ENCODE data around the gene ZNF688.
"Not testable (repeated sequence)": the region's sequence is repeated elsewhere in the genome, so short reads cannot be mapped to it uniquely, and the experiment has no call there.

ZNF688 gene

DNA sequence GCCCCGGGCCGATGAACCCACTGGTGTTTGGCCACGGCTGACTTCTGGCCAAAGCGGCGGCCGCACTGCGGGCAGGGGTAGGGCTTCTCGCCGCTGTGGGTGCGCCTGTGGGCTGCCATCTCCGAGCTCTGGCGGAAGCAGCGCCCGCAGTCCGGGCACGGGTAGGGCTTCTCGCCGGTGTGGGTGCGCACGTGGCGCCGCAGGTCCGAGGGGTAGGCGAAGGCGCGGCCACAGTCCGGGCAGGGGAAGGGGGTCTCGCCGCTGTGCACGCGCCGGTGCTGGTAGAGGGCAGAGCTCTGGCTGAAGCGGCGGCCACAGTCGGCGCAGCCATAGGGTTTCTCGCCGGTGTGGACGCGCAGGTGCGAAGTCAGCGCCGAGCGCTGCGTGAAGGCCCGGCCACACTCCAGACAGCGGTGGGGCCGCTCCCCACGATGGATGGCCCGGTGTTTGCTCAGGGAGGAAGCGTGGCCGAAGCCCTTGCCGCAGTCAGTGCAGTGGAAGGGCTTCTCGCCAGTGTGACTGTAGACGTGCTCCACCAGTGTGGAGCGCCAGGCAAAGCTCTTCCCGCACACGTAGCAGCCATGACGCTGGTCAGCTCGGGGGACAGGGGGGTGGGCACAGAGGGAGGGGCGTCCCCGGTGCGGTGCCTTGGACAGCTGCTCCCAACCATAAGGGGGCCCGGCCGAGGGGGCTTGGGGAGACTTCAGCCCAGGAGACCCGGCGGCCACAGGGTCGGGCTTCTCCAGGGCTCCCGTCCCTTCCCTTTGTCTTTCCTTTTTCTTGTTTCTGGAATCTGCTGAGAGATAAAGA lies 16.0 kb downstream of the ZNF688 start:
- no peak for DNase-seq

DNA sequence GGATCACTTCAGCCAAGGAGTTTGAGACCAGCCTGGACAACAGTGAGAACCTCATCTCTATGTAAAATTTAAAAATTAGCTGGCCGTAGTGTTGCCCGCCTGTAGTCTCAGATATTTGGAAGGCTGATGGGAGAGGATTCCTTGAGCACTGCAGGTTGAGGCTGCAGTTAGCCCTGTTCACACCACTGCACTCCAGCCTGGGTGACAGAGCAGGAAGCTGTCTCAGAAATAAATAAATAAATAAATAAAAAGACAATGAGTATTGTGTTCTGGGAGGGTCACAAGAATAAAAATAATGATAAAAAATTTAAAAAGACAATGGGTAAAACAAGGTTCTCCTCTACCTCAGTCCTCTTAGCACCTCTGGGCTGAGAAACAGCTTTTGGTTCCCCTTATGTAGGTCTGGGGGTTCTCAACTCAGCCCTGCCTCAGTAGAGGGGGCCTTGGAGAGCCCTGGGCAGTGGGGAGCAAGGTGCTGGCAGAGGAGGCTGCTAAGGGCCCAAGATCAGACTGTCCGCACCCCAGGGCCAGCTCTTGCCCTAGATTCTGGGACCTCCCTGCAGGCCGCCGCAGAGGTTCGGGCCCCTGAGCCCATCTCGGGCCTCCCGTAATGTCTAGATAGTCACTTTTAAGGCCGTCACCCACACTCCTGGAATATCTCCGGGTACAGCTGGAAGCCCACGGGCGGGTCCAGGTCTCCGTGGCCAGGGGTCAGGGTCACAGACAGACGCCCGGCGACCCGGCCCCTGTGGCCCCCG lies 16.8 kb downstream of the ZNF688 start:
- no peak for DNase-seq

DNA sequence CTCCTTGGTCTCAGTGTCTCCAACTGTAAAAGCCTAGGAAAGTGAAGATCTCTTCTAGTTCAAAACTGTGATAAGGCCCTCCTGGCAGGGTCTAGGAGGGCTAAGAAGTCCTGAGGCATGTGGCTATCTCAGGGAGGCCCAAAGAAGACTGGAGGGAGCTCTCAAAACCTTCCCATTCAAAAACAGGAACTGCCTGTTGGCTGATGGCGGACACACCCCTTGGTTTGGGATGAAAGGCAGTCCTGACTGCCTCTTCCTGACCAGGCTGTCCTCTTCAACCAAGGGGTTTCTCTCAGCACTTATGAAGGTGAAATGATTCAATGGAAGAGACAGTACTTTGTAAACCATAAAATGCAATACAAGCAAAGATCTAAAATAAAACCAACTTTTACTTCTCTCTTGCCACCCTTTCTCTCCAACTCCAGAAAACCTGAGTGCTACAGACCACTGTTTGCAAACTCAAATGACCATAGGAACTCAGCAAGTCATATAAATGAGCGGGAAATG lies 18.1 kb downstream of the ZNF688 start:
- no peak for DNase-seq

DNA sequence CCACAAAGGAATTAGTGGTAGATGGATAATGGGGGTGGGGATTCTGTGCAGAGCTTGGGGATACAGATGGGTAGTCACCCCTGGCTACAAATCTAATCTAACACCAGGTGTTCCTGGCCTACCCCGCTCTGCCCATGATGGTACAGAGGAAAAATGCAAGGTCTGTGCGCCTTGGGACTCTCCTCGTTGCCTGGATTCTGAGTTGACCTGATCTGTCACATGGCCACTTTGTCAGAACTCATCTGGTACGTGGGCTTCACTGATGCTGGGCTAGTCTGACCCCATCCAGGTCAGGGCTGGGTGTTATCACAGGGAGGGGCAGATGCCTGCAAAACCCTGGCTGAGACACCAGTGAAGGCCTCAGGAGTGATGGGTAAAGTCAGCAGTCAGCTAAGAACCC lies 18.6 kb downstream of the ZNF688 start:
- DNase-seq = no peak

DNA sequence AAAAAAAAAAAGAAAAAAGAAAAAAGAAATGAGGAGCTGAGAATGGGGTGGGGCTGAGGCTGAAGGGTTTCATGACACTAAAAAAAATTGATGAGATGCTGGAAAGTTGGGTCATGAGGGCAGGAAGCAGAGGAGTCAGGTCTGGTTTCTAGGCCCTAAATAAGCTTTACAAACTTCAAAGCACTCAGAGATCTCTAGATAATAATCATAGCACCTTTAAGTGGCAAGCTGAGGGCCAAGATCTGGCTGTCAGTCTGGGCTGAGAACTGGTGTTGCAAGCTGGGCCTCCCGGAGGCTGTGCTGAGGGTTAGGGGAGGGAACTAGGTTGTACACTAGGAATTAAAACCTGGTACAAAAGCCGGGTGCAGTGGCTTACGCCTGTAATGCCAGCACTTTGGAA lies 19.7 kb downstream of the ZNF688 start:
- DNase-seq = no peak

DNA sequence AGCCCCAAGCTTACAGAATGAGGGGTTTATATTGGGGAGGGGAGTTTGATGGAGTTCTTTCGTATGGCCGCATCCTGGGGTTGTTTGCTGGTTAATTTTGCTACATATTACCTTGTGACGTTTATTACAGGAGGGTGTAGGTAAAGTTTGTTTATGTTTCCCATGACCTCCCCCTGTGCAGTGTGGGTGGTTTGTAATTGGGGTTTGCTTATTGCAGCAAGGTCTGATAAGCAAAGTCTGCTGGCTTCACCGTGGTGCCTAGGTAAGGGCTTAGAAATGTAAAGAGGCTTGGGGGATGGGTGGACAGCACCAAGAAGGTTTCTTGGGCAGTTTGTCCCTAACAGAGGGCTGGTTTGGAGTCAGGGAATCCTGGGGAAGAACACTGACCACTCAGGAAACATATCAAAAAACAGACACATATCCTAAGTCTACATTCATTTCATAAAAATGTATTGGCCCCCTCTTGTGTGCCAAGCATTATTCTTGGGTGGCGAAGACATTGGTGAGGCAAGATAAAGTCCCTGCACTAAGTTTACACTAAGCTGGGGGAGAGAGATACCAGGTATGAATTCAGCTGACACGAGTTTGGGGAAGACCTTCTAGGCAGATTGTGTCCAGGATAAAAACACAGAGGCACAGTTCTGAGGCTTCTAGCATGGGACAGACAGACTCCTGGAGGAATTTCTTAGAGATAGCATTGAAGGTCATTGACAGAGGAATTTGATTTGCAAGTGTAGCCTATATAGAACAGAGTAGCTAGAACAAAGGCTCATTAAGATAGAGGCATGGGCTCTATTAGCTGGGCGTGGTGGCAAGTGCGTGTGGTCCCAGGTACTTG lies 22.9 kb downstream of the ZNF688 start:
- DNase-seq = no peak

DNA sequence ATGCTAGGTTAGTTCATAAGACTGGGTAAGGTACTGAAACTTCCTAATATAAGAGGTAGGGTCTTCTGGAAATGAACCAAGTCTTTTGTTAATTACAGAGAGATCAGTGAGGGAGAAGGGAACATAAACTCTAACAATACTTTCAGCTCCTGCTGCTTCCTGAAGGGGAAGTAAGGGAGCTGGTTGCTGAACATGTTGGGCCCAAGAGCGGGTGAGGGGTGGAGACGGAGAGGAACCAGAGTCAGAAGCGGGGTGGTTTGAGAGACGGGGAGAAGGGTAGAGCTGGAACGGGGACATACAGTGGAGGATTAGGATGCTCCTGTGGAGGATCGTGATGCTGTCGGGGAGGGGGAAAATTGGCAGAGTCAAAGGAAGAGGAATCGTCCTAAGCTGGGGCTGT lies 25.4 kb downstream of the ZNF688 start:
- no peak for DNase-seq

DNA sequence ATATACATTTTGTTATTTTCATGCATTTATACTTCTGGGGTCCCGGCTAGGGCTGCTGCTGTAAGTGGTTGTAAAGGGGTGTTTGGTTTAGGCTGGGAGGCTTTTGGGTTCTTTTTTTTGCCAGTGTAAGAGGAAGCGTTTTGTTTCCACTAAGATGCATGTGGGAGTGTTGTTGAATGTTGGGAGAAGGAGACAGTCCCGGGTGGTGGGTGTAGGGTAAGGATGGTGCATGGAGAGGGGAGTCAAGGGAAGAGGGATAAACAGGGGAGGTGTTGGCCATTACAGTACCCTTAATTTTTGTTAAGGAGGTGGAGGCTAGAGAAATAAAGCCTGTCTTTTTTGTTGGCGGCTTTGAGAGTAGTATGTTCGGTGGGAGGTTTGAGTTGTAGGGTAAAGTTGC lies 28.4 kb downstream of the ZNF688 start:
- no peak for DNase-seq

DNA sequence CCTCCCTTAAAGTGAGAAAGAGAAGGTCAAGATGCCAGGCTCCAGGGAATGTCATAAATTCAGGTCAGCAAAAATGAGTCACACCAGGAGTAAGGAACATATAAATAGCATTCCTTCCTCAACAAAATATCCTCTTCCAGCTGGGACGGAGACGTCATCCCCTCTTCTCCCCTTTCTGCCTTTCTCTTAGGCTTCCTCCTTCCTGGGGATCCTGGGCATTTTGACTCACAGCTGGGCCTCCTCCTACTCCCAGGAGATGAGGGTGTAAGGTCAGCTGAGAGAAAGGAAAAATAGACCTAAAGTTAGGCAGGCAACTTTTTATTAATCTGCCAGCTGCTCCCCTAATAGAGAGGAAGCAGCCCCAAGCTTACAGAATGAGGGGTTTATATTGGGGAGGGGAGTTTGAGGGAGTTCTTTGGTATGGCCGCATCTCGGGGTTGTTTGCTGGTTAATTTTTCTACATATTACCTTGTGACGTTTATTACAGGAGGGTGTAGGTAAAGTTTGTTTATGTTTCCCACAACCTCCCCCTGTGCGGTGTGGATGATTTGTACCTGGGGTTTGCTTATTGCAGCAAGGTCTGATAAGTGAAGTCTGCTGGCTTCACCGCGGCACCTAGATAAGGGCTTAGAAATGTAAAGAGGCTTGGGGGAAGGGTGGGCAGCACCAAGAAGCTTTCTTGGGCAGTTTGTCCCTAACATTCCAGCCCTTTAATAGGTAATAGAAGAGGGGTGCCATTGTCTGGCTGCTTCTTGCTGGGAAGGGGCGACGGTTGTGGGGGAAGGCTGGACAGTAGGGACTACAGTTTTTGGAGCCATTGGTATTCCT lies 29.8 kb downstream of the ZNF688 start:
- no peak for DNase-seq

DNA sequence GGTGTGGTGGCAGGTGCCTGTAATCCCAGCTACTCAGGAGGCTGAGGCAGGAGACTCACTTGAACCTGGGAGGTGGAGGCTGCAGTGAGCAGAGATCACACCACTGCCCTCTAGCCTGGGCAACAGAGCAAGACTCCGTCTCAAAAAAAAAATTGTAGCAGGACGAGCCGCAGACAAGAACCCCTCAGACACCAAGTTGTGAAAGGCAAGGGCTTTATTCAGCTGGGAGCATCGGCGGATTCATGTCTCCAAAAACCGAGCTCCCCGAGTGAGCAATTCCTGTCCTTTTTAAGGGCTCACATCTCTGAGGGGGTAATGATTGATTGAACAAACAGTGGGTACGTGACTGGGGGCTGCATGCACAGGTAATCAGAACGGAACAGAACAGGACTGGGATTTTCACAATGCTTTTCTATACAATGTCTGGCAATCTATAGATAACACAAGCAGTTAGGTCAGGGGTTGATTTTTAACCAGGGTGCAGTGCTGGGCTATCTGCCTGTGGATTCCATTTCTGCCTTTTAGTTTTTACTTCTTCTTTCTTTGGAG lies 30.5 kb downstream of the ZNF688 start:
- not testable (repeated sequence) for DNase-seq

DNA sequence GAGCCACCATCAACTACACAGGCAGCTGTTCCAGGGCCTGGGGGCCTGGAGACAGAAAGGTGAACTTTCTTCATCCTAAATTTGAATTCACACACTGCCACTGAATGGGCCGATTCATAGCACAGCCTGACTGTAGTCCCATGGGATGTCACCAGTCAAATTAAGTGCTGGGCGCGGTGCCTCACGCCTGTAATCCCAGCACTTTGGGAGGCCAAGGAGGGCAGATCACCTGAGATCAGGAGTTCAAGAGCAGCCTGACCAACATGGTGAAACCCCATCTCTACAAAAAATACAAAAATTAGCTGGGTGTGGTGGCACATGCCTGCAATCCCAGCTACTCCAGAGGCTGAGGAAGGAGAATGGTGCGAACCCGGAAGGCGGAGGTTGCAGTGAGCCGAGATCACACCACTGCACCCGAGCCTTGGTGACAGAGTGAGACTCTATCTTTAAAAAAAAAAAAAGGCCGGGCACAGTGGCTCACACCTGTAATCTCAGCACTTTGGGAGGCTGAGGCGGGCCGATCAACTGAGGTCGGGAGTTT lies 31.5 kb downstream of the ZNF688 start:
- not testable (repeated sequence) for DNase-seq

DNA sequence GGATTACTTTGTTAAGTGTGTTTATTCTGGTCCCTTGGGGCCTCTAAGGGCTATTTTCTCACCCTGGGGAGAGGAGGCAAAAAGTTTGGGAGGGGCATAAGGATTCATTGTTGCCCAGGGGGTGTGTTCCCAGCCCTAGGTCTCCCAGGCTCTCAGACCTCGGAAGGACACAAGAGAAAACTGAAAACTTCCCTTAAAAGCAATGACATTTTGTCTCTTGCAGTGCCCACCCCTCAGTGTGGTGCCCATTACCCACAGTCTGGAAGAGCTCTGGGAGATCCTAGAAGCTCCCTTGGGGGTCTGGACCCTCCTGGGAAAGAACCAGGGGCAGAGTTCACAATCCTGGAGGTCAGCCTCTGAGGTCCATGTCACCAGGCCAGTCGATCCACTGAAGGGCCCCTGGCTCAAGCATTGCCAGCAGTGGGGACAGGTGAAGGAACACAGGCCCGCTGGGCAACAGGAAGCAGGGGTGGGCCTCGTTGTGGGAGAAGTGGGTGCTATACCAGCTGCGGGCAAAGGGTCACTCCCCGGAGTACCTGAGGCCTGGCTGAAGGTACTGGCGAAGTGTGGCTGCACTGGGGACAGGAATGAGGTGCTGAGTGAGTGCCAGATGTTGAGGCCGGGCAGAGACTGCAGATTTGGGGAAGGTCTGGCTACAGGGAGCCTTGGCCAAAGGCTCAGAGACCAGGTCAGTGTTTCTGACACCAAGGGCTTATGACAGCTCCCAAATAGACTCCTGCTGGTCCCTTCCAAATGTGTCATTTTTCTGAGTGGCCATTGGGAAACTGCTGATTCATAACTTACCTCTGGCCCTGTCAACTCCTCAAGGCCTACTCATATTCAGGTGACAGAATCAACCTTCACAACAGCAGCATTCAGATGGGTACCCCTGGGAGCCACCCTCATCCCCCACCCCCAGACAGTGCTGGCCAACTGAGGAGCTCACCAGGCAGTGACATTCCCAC lies 32.2 kb downstream of the ZNF688 start:
- no peak for DNase-seq

DNA sequence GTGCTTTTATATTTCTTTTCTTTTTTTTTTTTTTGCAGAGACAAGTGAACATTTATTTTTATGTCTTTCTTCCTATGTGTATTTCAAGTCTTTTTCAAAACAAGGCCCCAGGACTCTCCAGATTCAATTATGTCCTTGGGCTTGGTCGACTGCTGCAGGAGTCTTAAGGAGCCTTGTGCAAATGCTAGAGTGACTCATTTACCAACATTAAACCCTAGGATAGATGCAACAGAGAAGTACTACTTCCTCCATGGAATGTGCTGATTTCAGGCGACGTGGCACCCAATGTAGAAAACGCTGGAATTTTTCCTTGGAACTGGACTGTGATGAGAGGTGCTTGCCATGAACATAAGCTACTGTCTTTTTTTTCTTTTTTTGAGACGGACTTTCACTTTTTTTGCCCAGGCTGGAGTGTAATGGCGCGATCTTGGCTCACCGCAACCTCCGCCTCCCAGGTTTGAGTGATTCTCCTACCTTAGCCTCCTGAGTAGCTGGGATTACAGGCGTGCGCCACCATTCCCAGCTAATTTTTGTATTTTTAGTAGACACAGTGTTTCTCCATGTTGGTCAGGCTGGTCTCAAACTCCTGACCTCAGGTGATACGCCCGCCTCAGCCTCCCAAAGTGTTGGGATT lies 35.0 kb downstream of the ZNF688 start:
- not testable (repeated sequence) for DNase-seq

DNA sequence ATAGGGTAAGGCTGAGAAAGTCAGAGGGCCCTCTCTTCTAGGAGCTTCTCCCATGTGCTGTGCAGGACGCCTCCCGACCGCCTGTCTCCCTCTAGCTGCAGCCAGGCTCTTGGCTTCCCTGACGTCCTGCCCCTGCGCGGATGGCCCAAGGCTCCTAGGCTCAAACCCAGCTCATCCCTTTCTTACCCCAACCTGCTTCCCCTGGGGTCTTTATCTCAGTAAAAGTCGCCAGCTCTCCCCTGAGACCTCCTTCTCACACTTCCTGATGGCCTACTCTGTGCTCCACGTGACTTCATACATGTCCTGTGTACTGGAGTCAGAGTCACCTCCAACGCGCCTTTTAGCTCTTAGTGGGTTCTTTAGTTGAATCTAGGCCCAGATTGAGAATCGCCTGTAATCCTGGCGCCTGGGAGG lies 35.7 kb downstream of the ZNF688 start:
- no peak for DNase-seq

DNA sequence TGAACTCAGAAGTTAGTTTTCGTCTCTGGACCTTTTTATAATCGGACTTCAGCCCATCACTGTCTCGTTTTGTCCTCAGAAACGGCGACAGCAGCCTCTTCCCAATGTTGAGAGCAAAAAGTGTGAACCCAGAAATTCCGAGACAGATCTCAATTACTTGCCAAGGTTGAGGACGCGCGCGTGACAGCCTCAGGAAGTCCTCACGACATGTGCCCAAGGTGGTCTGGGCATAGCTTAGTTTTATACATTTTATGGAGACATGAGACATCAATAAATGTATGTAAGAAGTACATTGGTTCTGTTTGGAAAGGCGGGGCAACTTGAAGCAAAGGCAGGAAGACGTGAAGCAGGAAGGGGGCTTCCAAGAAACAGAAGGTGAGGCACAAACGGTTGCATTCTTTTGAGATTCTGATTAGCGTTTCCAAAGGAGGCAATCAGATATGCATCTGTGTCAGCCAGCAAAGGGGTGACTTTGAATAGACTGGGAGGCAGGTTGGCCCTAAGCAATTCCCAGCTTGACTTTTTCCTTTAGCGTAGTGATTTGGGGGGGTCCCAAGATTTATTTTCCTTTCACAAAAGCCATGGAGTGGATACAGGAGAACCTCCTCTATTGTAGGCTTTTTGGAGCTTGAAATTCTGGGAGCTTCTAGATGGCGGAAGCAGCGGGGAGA lies 36.3 kb downstream of the ZNF688 start:
- DNase-seq = no peak

DNA sequence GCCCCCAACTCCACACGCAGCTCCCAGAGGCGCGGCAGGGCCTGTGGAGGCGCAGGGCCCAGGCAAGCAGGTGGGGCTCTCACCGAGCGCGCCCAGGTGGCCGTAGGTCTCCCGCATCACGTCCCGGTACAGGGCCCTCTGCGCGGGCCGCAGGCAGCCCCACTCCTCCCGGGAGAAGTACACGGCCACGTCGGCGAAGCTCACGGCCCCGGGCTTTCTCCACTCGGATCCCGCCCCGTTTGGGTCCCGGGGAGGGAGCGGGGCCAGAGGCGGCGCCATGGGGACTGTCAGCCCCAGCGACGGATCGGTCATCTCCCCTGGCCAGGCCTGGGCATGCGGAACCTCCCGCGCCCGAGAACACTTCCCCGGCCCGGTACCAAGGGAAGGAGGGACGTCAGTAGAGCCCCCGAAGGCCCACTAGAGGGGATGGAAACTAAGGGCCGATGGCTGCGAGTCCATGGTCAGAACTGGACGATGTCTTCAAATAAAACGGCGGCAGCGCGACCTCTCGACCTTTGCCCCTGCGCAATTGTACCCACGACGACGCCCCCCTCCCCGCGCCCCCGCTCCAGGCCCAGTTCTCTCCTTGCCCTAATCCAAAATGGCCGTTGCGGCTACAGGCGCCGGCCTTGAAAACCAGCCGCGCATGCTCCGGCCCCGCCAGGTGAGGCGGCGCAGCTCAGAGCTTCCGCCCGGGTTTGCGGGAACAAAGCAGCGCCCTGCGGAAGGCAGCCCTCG lies 37.0 kb downstream of the ZNF688 start, which contains the start of gene ZNF747:
Gene ZNF747, minus strand, starts transcription at position 491 of the 738 bp plus-strand sequence. Its CDS starts 179 bp downstream, at position 312.
- peak; percentile 32 for DNase-seq

DNA sequence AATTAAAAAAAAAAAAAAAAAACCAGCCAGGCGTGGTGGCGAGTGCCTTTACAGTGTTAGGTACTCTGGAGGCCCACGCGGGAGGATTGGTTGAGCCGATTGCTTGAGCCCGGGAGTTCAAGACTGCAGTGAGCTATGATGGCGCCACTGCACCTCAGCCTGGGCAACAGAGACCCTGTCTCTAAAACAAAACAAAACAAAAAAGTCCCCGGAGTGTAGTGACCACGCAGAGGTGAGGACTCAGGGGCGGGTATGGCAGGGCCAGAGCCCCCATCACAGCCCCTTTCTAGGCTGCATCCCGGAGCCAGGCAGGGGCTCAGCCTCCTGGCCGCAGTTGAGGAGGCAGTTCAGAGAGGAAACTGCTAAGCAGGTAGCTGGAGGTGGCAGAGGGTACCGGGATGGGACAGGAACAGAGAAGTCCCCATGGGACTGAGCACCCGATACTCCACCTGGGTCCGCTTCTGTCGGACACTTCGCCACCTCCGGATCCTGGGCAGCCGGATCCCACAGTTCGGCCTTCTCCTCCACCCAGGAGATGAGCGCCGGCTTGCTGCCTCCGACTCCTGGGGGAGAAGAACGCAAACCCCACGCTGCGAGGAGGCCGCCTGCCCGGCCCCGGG lies 37.7 kb downstream of the ZNF688 start:
- DNase-seq = no peak

DNA sequence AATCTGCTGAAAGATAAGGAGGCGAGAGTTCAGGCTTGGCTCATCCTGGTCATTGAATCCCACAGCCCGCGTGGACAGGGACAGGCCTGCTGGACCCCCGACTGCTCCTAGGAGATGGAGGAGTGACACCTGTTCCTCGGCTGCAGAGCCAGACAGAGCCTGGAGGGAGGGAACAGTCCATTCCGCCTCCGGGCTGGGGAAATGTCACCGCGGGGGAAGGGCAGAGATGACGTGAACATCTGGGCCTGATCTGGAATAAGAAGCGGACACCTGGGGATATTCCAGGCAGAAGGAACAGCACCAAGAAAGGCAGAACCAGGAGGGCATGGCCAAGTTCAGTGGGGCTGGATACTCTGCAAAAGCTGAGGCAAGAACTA lies 38.4 kb downstream of the ZNF688 start:
- DNase-seq = no peak

Data from GOT3 (cell line).